ENCODE data around the gene CCDC97. TPM values are rescaled to one million over a fixed set of nuclear protein-coding genes. Genes with fewer than 3 reads are reported as not detected.
"Not testable (repeated sequence)": the region's sequence is repeated elsewhere in the genome, so short reads cannot be mapped to it uniquely, and the experiment has no call there.

CCDC97 gene
- 23.7 TPM for polyA plus RNA-seq (2013, experiment 1 of 2; ENCODE audit: insufficient read length)
- 22.2 TPM for polyA plus RNA-seq (2013, experiment 2 of 2; ENCODE audit: insufficient read length)

- peak; percentile 86 for DNase-seq
Observed at GRCh38 chr19:41310033-41310831, at the start of gene CCDC97. TSS of gene CCDC97 (plus strand) at chr19:41310172. CDS start at chr19:41310311, 139 bp downstream.

GRCh38 chr19:41261474-41262190 lies 48.3 kb upstream of the CCDC97 start:
- no peak for DNase-seq

- peak; percentile 41 for DNase-seq
Observed at GRCh38 chr19:41263042-41263849, 46.7 kb upstream of the CCDC97 start.

- peak; percentile 100 for DNase-seq
Observed at GRCh38 chr19:41263850-41264580, 46.0 kb upstream of the CCDC97 start, which contains the start of gene HNRNPUL1. TSS of gene HNRNPUL1 (plus strand) at chr19:41264372. CDS start at chr19:41264504, 132 bp downstream.

- peak; percentile 46 for DNase-seq
Observed at GRCh38 chr19:41264581-41265394, 45.2 kb upstream of the CCDC97 start.

GRCh38 chr19:41265395-41266153 lies 44.4 kb upstream of the CCDC97 start:
- peak; percentile 18 for DNase-seq

- DNase-seq, result no peak
Observed at GRCh38 chr19:41269055-41269454, 40.9 kb upstream of the CCDC97 start.

- DNase-seq, result no peak
Observed at GRCh38 chr19:41269571-41269970, 40.4 kb upstream of the CCDC97 start.

- no peak for DNase-seq
Observed at GRCh38 chr19:41273076-41273475, 36.9 kb upstream of the CCDC97 start.

- DNase-seq, result no peak
Observed at GRCh38 chr19:41274802-41275201, 35.2 kb upstream of the CCDC97 start.

GRCh38 chr19:41276231-41276630 lies 33.7 kb upstream of the CCDC97 start:
- no peak for DNase-seq

- no peak for DNase-seq
Observed at GRCh38 chr19:41278478-41278877, 31.5 kb upstream of the CCDC97 start.

GRCh38 chr19:41288673-41289530 lies 21.1 kb upstream of the CCDC97 start:
- no peak for DNase-seq

GRCh38 chr19:41289814-41290213 lies 20.2 kb upstream of the CCDC97 start:
- not testable (repeated sequence) for DNase-seq

- no peak for DNase-seq
Observed at GRCh38 chr19:41294393-41294792, 15.6 kb upstream of the CCDC97 start.

- no peak for DNase-seq
Observed at GRCh38 chr19:41295499-41295898, 14.5 kb upstream of the CCDC97 start.

- DNase-seq, result no peak
Observed at GRCh38 chr19:41296433-41296871, 13.5 kb upstream of the CCDC97 start.

- no peak for DNase-seq
Observed at GRCh38 chr19:41297628-41298347, 12.2 kb upstream of the CCDC97 start.

Data from fibroblast of skin of abdomen (primary cell).